GM21825 (cell line): ENCODE data around the gene NIPAL3.
"Not testable (repeated sequence)": the region's sequence is repeated elsewhere in the genome, so short reads cannot be mapped to it uniquely, and the experiment has no call there.

Source experiments
- ATAC-seq: cut with Tn5 transposase; IDR thresholded peaks from one replicate; pipeline ENCODE4 v1.9.1; 2021; ENCODE audit warnings: mild to moderate bottlenecking, moderate library complexity; ENCODE audit not compliant: unreplicated experiment

Gene NIPAL3

GRCh38 chr1:24420547-24420946 is 4.9 kb downstream of the NIPAL3 start:
- no peak for ATAC-seq

GRCh38 chr1:24421502-24421901 is 5.9 kb downstream of the NIPAL3 start:
- no peak for ATAC-seq

GRCh38 chr1:24424207-24424606 is 8.6 kb downstream of the NIPAL3 start:
- no peak for ATAC-seq

GRCh38 chr1:24424990-24425389 is 9.4 kb downstream of the NIPAL3 start:
- ATAC-seq: no peak

GRCh38 chr1:24425441-24425840 is 9.8 kb downstream of the NIPAL3 start:
- no peak for ATAC-seq

- ATAC-seq: no peak
Measured at GRCh38 chr1:24425922-24426321, 10.3 kb downstream of the NIPAL3 start.

- no peak for ATAC-seq
Measured at GRCh38 chr1:24426744-24427544, 11.3 kb downstream of the NIPAL3 start.

- ATAC-seq: no peak
Measured at GRCh38 chr1:24427545-24427862, 11.9 kb downstream of the NIPAL3 start.

GRCh38 chr1:24435782-24436365 is 20.3 kb downstream of the NIPAL3 start:
- ATAC-seq: no peak

- ATAC-seq: no peak
Measured at GRCh38 chr1:24437631-24438396, 22.2 kb downstream of the NIPAL3 start.

GRCh38 chr1:24438423-24438901 is 22.9 kb downstream of the NIPAL3 start:
- ATAC-seq: no peak

GRCh38 chr1:24440436-24440835 is 24.8 kb downstream of the NIPAL3 start:
- no peak for ATAC-seq

GRCh38 chr1:24441480-24441879 is 25.9 kb downstream of the NIPAL3 start:
- no peak for ATAC-seq

- ATAC-seq: no peak
Measured at GRCh38 chr1:24441996-24442668, 26.5 kb downstream of the NIPAL3 start.

GRCh38 chr1:24442764-24443163 is 27.2 kb downstream of the NIPAL3 start:
- ATAC-seq: no peak

GRCh38 chr1:24443241-24443656 is 27.6 kb downstream of the NIPAL3 start:
- no peak for ATAC-seq

GRCh38 chr1:24446446-24446845 is 30.8 kb downstream of the NIPAL3 start:
- not testable (repeated sequence) for ATAC-seq

GRCh38 chr1:24450316-24450715 is 34.7 kb downstream of the NIPAL3 start:
- ATAC-seq: no peak

- ATAC-seq: no peak
Measured at GRCh38 chr1:24450857-24451397, 35.3 kb downstream of the NIPAL3 start.

- no peak for ATAC-seq
Measured at GRCh38 chr1:24451746-24452145, 36.1 kb downstream of the NIPAL3 start.

- ATAC-seq: no peak
Measured at GRCh38 chr1:24452922-24453485, 37.4 kb downstream of the NIPAL3 start.
